Activated T-cell treated with anti-CD3 and anti-CD28 coated beads, Interleukin-2, amount 50 U/mL, for 1 hour (primary cell): ENCODE data around the gene FSIP1.
A peak's percentile ranks its signal among the peaks of the same experiment; 100 is the strongest.

Experiments used
- DNase-seq: peaks from one replicate; pipeline ENCODE4 v3.0.0-alpha.2; 2020

The FSIP1 gene

GRCh38 chr15:39792025-39792843 lies 9.6 kb upstream of the FSIP1 start:
- no peak for DNase-seq

- DNase-seq, result no peak
Observed at GRCh38 chr15:39789736-39790135, 7.1 kb upstream of the FSIP1 start.

GRCh38 chr15:39788800-39789565 lies 6.3 kb upstream of the FSIP1 start:
- DNase-seq, result no peak

- DNase-seq, result no peak
Observed at GRCh38 chr15:39788108-39788507, 5.5 kb upstream of the FSIP1 start.

- DNase-seq, result no peak
Observed at GRCh38 chr15:39787479-39787878, 4.8 kb upstream of the FSIP1 start.

- DNase-seq, result no peak
Observed at GRCh38 chr15:39786447-39787056, 3.9 kb upstream of the FSIP1 start.

- no peak for DNase-seq
Observed at GRCh38 chr15:39785841-39786240, 3.2 kb upstream of the FSIP1 start.

- DNase-seq, result no peak
Observed at GRCh38 chr15:39785139-39785538, 2.5 kb upstream of the FSIP1 start.

GRCh38 chr15:39784638-39785037 lies 2.0 kb upstream of the FSIP1 start:
- DNase-seq, result no peak

- no peak for DNase-seq
Observed at GRCh38 chr15:39784125-39784524, 1.5 kb upstream of the FSIP1 start.

- DNase-seq, result no peak
Observed at GRCh38 chr15:39783244-39783820, 691 bp upstream of the FSIP1 start.

- DNase-seq, result no peak
Observed at GRCh38 chr15:39781967-39782302, 706 bp downstream of the FSIP1 start.

GRCh38 chr15:39781147-39781966 lies 1.3 kb downstream of the FSIP1 start:
- DNase-seq, result no peak

- DNase-seq, result no peak
Observed at GRCh38 chr15:39778021-39778420, 4.6 kb downstream of the FSIP1 start.

GRCh38 chr15:39777496-39777895 lies 5.1 kb downstream of the FSIP1 start:
- DNase-seq, result no peak

GRCh38 chr15:39776068-39776467 lies 6.6 kb downstream of the FSIP1 start:
- DNase-seq, result no peak

GRCh38 chr15:39774688-39775267 lies 7.9 kb downstream of the FSIP1 start:
- DNase-seq, result peak; percentile 24

- no peak for DNase-seq
Observed at GRCh38 chr15:39770748-39771689, 11.6 kb downstream of the FSIP1 start.

- DNase-seq, result no peak
Observed at GRCh38 chr15:39767921-39768320, 14.7 kb downstream of the FSIP1 start.

GRCh38 chr15:39761006-39761405 lies 21.6 kb downstream of the FSIP1 start:
- DNase-seq, result no peak
